ENCODE results near the gene CRKL.
A peak's percentile ranks its signal among the peaks of the same experiment; 100 is the strongest.
"Not testable (repeated sequence)": the region's sequence is repeated elsewhere in the genome, so short reads cannot be mapped to it uniquely, and the experiment has no call there.

Gene CRKL

GRCh38 chr22:20963201-20964052 lies 46.2 kb downstream of the CRKL start:
- Mint-ChIP-seq H3K27ac (ENCODE audit: low read depth) (no peak overlapping the region), H3K4me1 (peaks cover 6% of the 10 kb centered on the region), H3K4me3 (peak overlapping the region; percentile 66), H3K9me3 (no peaks in the 10 kb centered on the region), H3K27me3 (peaks cover 34% of the 10 kb centered on the region), H3K36me3 (ENCODE audit: insufficient read depth) (peaks cover 1% of the 10 kb centered on the region)
- ATAC-seq (replicated peaks; ENCODE audit: extremely low read depth, poor library complexity, severe bottlenecking) (no peak), DNase-seq (ENCODE audit: low spot score in 2 of 2) (no peak)

GRCh38 chr22:20964090-20964798 lies 47.0 kb downstream of the CRKL start:
- no peaks in the 10 kb centered on the region for H3K9me3 Mint-ChIP-seq
- H3K4me1 Mint-ChIP-seq, result peaks cover 6% of the 10 kb centered on the region
- H3K4me3 Mint-ChIP-seq, result peak overlapping the region; percentile 66
- peaks cover 1% of the 10 kb centered on the region for H3K36me3 Mint-ChIP-seq (ENCODE audit: insufficient read depth)
- H3K27me3 Mint-ChIP-seq, result peaks cover 32% of the 10 kb centered on the region
- DNase-seq (ENCODE audit: low spot score in 2 of 2), result no peak
- no peak for ATAC-seq (replicated peaks; ENCODE audit: extremely low read depth, poor library complexity, severe bottlenecking)
- H3K27ac Mint-ChIP-seq (ENCODE audit: low read depth), result no peak overlapping the region

GRCh38 chr22:20964799-20965103 lies 47.5 kb downstream of the CRKL start:
- H3K36me3 Mint-ChIP-seq (ENCODE audit: insufficient read depth), result peaks cover 1% of the 10 kb centered on the region
- H3K4me1 Mint-ChIP-seq, result peaks cover 6% of the 10 kb centered on the region
- H3K9me3 Mint-ChIP-seq, result no peaks in the 10 kb centered on the region
- ATAC-seq (replicated peaks; ENCODE audit: extremely low read depth, poor library complexity, severe bottlenecking), result no peak
- no peak for DNase-seq (ENCODE audit: low spot score in 2 of 2)
- peaks cover 32% of the 10 kb centered on the region for H3K27me3 Mint-ChIP-seq
- H3K4me3 Mint-ChIP-seq, result peak overlapping the region; percentile 66
- H3K27ac Mint-ChIP-seq (ENCODE audit: low read depth), result no peak overlapping the region

GRCh38 chr22:20965104-20965887 lies 48.1 kb downstream of the CRKL start:
- Mint-ChIP-seq H3K27ac (ENCODE audit: low read depth) (no peak overlapping the region), H3K36me3 (ENCODE audit: insufficient read depth) (peaks cover 1% of the 10 kb centered on the region), H3K9me3 (no peaks in the 10 kb centered on the region), H3K4me3 (peak overlapping the region; percentile 34), H3K27me3 (peaks cover 27% of the 10 kb centered on the region), H3K4me1 (peaks cover 6% of the 10 kb centered on the region)
- ATAC-seq (replicated peaks; ENCODE audit: extremely low read depth, poor library complexity, severe bottlenecking) (no peak), DNase-seq (ENCODE audit: low spot score in 2 of 2) (no peak)

- Mint-ChIP-seq H3K9me3 (no peaks in the 10 kb centered on the region), H3K4me1 (peaks cover 6% of the 10 kb centered on the region), H3K27ac (ENCODE audit: low read depth) (no peak overlapping the region), H3K4me3 (peak overlapping the region; percentile 34), H3K36me3 (ENCODE audit: insufficient read depth) (peaks cover 1% of the 10 kb centered on the region), H3K27me3 (peaks cover 21% of the 10 kb centered on the region)
- ATAC-seq (replicated peaks; ENCODE audit: extremely low read depth, poor library complexity, severe bottlenecking) (no peak), DNase-seq (ENCODE audit: low spot score in 2 of 2) (no peak)
Measured at GRCh38 chr22:20965888-20966855, 49.0 kb downstream of the CRKL start.

- DNase-seq (ENCODE audit: low spot score in 2 of 2) (no peak), ATAC-seq (replicated peaks; ENCODE audit: extremely low read depth, poor library complexity, severe bottlenecking) (no peak)
- Mint-ChIP-seq H3K27me3 (peaks cover 21% of the 10 kb centered on the region), H3K9me3 (no peaks in the 10 kb centered on the region), H3K27ac (ENCODE audit: low read depth) (no peak within 1 kb of the TSS), H3K4me3 (peak within 1 kb of the TSS; percentile 34), H3K4me1 (peaks cover 6% of the 10 kb centered on the region), H3K36me3 (ENCODE audit: insufficient read depth) (peaks cover 1% of the 10 kb centered on the region)
Measured at GRCh38 chr22:20966883-20967696, 49.9 kb downstream of the CRKL start, which contains the start of gene AIFM3. TSS of gene AIFM3 (plus strand) at chr22:20967255. CDS start at chr22:20967945, 690 bp downstream.

- DNase-seq (ENCODE audit: low spot score in 2 of 2) (no peak), ATAC-seq (replicated peaks; ENCODE audit: extremely low read depth, poor library complexity, severe bottlenecking) (no peak)
- peaks cover 21% of the 10 kb centered on the region for H3K27me3 Mint-ChIP-seq
- H3K9me3 Mint-ChIP-seq, result no peaks in the 10 kb centered on the region
- no peak overlapping the region for H3K4me3 Mint-ChIP-seq
- peaks cover 1% of the 10 kb centered on the region for H3K36me3 Mint-ChIP-seq (ENCODE audit: insufficient read depth)
- H3K4me1 Mint-ChIP-seq, result peaks cover 6% of the 10 kb centered on the region
- no peak overlapping the region for H3K27ac Mint-ChIP-seq (ENCODE audit: low read depth)
Measured at GRCh38 chr22:20967697-20968211, 50.5 kb downstream of the CRKL start.

- Mint-ChIP-seq H3K27me3 (peaks cover 14% of the 10 kb centered on the region), H3K9me3 (no peaks in the 10 kb centered on the region), H3K36me3 (ENCODE audit: insufficient read depth) (peaks cover 1% of the 10 kb centered on the region), H3K27ac (ENCODE audit: low read depth) (no peak overlapping the region), H3K4me1 (peaks cover 6% of the 10 kb centered on the region), H3K4me3 (no peak overlapping the region)
- DNase-seq (ENCODE audit: low spot score in 2 of 2), result no peak
- no peak for ATAC-seq (replicated peaks; ENCODE audit: extremely low read depth, poor library complexity, severe bottlenecking)
Measured at GRCh38 chr22:20968281-20968977, 51.2 kb downstream of the CRKL start.

GRCh38 chr22:20970939-20971657 lies 53.9 kb downstream of the CRKL start:
- ATAC-seq (replicated peaks; ENCODE audit: extremely low read depth, poor library complexity, severe bottlenecking), result no peak
- no peak overlapping the region for H3K4me3 Mint-ChIP-seq
- peaks cover 9% of the 10 kb centered on the region for H3K27me3 Mint-ChIP-seq
- no peaks in the 10 kb centered on the region for H3K4me1 Mint-ChIP-seq
- peaks cover 1% of the 10 kb centered on the region for H3K36me3 Mint-ChIP-seq (ENCODE audit: insufficient read depth)
- no peaks in the 10 kb centered on the region for H3K9me3 Mint-ChIP-seq
- no peak for DNase-seq (ENCODE audit: low spot score in 2 of 2)
- no peak overlapping the region for H3K27ac Mint-ChIP-seq (ENCODE audit: low read depth)

- not testable (repeated sequence) for DNase-seq (ENCODE audit: low spot score in 2 of 2); H3K4me3 Mint-ChIP-seq; H3K4me1 Mint-ChIP-seq; H3K36me3 Mint-ChIP-seq (ENCODE audit: insufficient read depth); ATAC-seq (replicated peaks; ENCODE audit: extremely low read depth, poor library complexity, severe bottlenecking); H3K27ac Mint-ChIP-seq (ENCODE audit: low read depth); H3K9me3 Mint-ChIP-seq
- peaks cover 11% of the 10 kb centered on the region for H3K27me3 Mint-ChIP-seq
Measured at GRCh38 chr22:20972014-20972694, 54.9 kb downstream of the CRKL start.

Data from central memory CD8-positive, alpha-beta T cell (primary cell).